Kidney (tissue), 14 donors: ENCODE data around the gene TCL1A. TPM values are rescaled to one million over a fixed set of nuclear protein-coding genes. Genes with fewer than 3 reads are reported as not detected.
"Not testable (repeated sequence)": the region's sequence is repeated elsewhere in the genome, so short reads cannot be mapped to it uniquely, and the experiment has no call there.

Experiments used
- DNase-seq, 5 donors: peaks; one replicate each; pipeline ENCODE4 v3.0.0-alpha.2; 2013 to 2020
- FAIRE-seq: peaks from 2 replicates; lab custom pipeline; 2012; peaks lifted over from hg19 to GRCh38; lab: Jason Lieb, UNC
- H3K27ac ChIP-seq, 2 donors: one replicate each; pipeline ENCODE4 v1.7.0; 2013; ENCODE audit warnings: low read depth in 2 of 2, low read length in 2 of 2, inconsistent platforms in 1 of 2
- H3K27me3 ChIP-seq: one replicate; pipeline ENCODE4 v1.7.1; 2013; ENCODE audit warnings: low read length, inconsistent platforms; ENCODE audit not compliant: control insufficient read depth, insufficient read depth
- H3K36me3 ChIP-seq, 3 donors: one replicate each; pipeline versions ENCODE4 v1.7.0 to v1.7.1; 2013; ENCODE audit warnings: low read length in 3 of 3, control low read depth in 1 of 3, inconsistent platforms in 1 of 3; ENCODE audit not compliant: insufficient read depth in 3 of 3, control insufficient read depth in 2 of 3
- H3K4me1 ChIP-seq, 3 donors: one replicate each; pipeline versions ENCODE4 v1.7.0 to v1.7.1; 2013; ENCODE audit warnings: low read length in 3 of 3, inconsistent platforms in 1 of 3, low read depth in 1 of 3; ENCODE audit not compliant: control insufficient read depth in 2 of 3, insufficient read depth in 2 of 3
- H3K4me3 ChIP-seq, 3 donors: one replicate each; pipeline versions ENCODE4 v1.7.0 to v1.8.1; 2013; ENCODE audit warnings: low read length in 3 of 3, control low read depth in 1 of 3, inconsistent platforms in 1 of 3
- H3K9ac ChIP-seq, 3 donors: one replicate each; pipeline versions ENCODE4 v1.7.0 to v1.7.1; 2013; ENCODE audit warnings: low read length in 3 of 3, control low read depth in 1 of 3, inconsistent platforms in 1 of 3
- H3K9me3 ChIP-seq, 3 donors: one replicate each; pipeline versions ENCODE4 v1.7.0 to v1.7.1; 2013; ENCODE audit warnings: low read length in 3 of 3, control low read depth in 1 of 3, inconsistent platforms in 1 of 3; ENCODE audit not compliant: control insufficient read depth in 2 of 3, insufficient read depth in 1 of 3
- CTCF ChIP-seq: IDR thresholded peaks from 3 replicates; pipeline ENCODE4 v1.5.1; 2012; ENCODE audit warnings: mild to moderate bottlenecking, moderate library complexity, borderline replicate concordance; ENCODE audit not compliant: insufficient read depth; ENCODE audit errors: extremely low read depth
- intact Hi-C: fragments of 100-400 bp; cut with DNase I; formaldehyde crosslinking; loops from one replicate; pipeline ENCODE4 v1.11.1; 2022
- polyA plus RNA-seq: library from polyadenylated mRNA; stranded (reverse); fragments of 350-450 nt; fragmentation: Illumina TruSeq; extraction: RNeasy Lipid Tissue Mini Kit (QIAGEN cat#74804); gene quantifications from one replicate; pipeline ENCODE4 v1.2.3, GENCODE V29; 2014; ENCODE audit warnings: low read depth, low replicate concordance; ENCODE audit not compliant: insufficient read depth
- total RNA-seq: library from RNA; stranded (reverse); fragmentation: NEBNext Ultra II Directional; extraction: Animal tissue kit (Norgen Biotek cat#: 25700); gene quantifications from one replicate; pipeline ENCODE4 v1.2.1, GENCODE V29; 2021
- donor health status: control.
- donor health status: control.
- donor health status: control.
- donor health status: control.
- donor health status: control.
- donor health status: DM: yes; HTN: yes; CAD: no.
- donor health status: Normal renal cell carcinoma (clear cell type).

The TCL1A gene
- total and polyA plus RNA-seq, 2 donors from 2014 or later, result 1.4 TPM; not detected in 1

GRCh38 chr14:95730126-95730525 lies 16.2 kb upstream of the TCL1A start:
- Histone ChIP-seq H3K9me3 (no peaks in the 10 kb centered on the region), H3K4me1 (no peaks in the 10 kb centered on the region), H3K4me3 (no peak overlapping the region), H3K27me3 (no peaks in the 10 kb centered on the region), H3K27ac (no peak overlapping the region), H3K36me3 (no peaks in the 10 kb centered on the region), H3K9ac (no peak overlapping the region)
- intact Hi-C loops, result no loop called here
- no peak for TF ChIP-seq CTCF
- FAIRE-seq (no peak), DNase-seq (no peak)

- H3K9me3 ChIP-seq, H3K27ac ChIP-seq, H3K4me1 ChIP-seq, DNase-seq, H3K36me3 ChIP-seq, H3K4me3 ChIP-seq, FAIRE-seq, intact Hi-C loops, H3K9ac ChIP-seq, H3K27me3 ChIP-seq: not testable (repeated sequence)
These were observed 15.6 kb upstream of the TCL1A start for GRCh38 chr14:95729402-95730028.

- H3K9ac ChIP-seq, result no peak overlapping the region
- TF ChIP-seq CTCF, result no peak
- H3K4me3 ChIP-seq, result no peak overlapping the region
- H3K4me1 ChIP-seq, result no peaks in the 10 kb centered on the region
- no peaks in the 10 kb centered on the region for H3K9me3 ChIP-seq
- FAIRE-seq, result no peak
- intact Hi-C loops, result no loop called here
- no peaks in the 10 kb centered on the region for H3K36me3 ChIP-seq
- no peak for DNase-seq
- no peak overlapping the region for H3K27ac ChIP-seq
- H3K27me3 ChIP-seq, result no peaks in the 10 kb centered on the region
These were observed 13.3 kb upstream of the TCL1A start for GRCh38 chr14:95727056-95727700.

GRCh38 chr14:95725685-95726336 lies 11.9 kb upstream of the TCL1A start:
- Histone ChIP-seq H3K27me3 (no peaks in the 10 kb centered on the region), H3K36me3 (no peaks in the 10 kb centered on the region), H3K27ac (no peak overlapping the region), H3K9me3 (no peaks in the 10 kb centered on the region), H3K4me1 (no peaks in the 10 kb centered on the region), H3K9ac (no peak overlapping the region), H3K4me3 (no peak overlapping the region)
- intact Hi-C loops, result no loop called here
- FAIRE-seq (no peak), DNase-seq (no peak)
- no peak for TF ChIP-seq CTCF
